GM12873 (cell line): ENCODE measurements around the gene PGLYRP2.
A peak's percentile ranks its signal among the peaks of the same experiment; 100 is the strongest.

ENCODE experiments used
- TF ChIP-seq, protein P1 (sequence below): IDR thresholded peaks from 2 replicates; pipeline ENCODE4 v1.5.1; 2012; ENCODE audit warnings: low read depth, mild to moderate bottlenecking, moderate library complexity, low read length, control low read depth; ENCODE audit not compliant: insufficient read depth; ENCODE audit errors: missing control alignments

Gene PGLYRP2

DNA sequence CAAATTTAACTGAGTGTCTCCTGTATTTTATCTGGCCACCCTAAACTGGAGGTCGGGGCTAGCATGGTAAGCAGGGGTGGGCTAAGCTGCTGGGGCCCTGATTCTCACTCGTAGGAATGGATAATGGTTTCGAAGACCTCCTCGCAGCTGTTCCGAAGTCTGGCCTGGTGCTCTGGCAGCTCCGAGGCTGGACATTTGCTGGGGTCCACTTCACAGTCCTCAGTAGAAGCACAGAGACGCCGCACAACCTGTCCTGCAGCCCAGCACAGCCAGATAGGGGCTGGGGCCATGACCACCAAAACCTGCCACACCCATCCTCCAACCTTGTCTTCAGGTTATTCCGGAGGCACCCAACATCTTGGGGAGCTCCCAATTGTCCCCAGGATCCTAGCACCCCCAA, 23.3 kb downstream of the PGLYRP2 start:
- TF ChIP-seq, protein P1, sequence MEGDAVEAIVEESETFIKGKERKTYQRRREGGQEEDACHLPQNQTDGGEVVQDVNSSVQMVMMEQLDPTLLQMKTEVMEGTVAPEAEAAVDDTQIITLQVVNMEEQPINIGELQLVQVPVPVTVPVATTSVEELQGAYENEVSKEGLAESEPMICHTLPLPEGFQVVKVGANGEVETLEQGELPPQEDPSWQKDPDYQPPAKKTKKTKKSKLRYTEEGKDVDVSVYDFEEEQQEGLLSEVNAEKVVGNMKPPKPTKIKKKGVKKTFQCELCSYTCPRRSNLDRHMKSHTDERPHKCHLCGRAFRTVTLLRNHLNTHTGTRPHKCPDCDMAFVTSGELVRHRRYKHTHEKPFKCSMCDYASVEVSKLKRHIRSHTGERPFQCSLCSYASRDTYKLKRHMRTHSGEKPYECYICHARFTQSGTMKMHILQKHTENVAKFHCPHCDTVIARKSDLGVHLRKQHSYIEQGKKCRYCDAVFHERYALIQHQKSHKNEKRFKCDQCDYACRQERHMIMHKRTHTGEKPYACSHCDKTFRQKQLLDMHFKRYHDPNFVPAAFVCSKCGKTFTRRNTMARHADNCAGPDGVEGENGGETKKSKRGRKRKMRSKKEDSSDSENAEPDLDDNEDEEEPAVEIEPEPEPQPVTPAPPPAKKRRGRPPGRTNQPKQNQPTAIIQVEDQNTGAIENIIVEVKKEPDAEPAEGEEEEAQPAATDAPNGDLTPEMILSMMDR, result no peak

DNA sequence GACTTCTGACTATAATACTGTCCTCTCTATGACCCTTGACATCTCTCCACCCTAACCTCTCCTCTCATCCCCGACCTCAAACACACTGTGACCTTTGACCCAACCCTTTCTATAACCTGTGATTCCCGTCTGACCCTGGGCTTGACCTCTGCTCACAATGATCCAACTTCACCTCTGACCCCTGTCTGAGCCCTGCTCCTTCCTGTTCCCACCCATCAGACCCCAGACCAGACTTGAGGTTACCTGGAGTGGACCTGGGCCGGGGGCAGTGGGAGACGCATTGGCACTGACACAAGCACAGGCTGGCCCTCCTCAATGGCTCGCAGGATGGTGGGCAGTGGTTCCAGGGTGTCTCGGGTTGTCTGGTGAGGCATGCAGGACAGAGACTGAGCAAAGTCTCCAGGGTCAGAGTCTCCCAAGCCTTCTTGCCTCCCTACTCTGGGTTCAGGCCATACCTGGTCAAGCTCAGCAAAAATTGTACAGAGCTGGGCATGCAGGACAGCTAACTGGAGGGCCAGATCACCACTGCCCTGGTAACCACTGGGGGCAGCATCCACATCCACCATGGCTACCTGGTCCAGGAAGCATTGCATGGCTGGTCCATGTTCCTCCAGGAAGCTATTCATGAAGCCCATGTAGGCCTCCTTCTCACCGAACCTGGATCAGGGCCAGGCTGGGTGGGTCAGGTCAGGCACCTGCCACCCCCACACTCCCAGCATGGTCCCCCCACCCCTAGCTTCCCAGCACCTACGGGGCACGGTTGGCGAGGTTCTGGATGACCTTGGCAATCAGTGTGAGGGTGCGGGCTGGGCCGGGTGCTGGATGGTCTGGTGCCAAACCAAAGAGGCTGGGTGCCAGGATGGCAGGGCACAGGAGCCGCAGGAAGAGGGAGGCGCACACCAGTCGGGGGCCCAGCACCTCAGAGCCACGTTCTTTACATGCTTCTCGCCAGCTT, 25.1 kb downstream of the PGLYRP2 start:
- TF ChIP-seq, protein P1, result peak; percentile 23

DNA sequence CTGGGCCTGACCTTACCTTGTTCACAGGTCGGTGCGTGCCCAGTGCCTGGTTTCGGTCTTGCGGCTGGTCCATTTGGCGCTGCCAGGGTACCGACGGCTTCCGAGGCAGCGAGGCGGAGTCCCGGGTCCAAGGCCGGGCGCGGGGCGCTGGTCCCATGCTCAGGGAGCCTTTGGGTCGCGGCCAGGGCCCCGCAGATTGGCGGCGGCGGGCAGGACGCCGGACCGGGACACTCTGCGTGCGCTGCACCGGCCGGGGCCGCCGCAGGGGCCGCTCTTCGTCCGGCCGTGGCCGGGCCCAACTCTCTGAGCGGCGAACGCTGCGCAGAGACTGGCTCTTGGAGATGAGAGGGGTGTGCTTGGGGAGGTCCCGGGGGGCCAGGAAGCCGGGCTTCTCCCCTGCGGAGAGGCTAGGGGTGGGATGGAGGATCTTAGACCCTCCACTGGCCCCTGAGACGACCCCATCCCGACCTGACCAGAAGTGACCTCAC, 26.2 kb downstream of the PGLYRP2 start:
- TF ChIP-seq, protein P1, result no peak

DNA sequence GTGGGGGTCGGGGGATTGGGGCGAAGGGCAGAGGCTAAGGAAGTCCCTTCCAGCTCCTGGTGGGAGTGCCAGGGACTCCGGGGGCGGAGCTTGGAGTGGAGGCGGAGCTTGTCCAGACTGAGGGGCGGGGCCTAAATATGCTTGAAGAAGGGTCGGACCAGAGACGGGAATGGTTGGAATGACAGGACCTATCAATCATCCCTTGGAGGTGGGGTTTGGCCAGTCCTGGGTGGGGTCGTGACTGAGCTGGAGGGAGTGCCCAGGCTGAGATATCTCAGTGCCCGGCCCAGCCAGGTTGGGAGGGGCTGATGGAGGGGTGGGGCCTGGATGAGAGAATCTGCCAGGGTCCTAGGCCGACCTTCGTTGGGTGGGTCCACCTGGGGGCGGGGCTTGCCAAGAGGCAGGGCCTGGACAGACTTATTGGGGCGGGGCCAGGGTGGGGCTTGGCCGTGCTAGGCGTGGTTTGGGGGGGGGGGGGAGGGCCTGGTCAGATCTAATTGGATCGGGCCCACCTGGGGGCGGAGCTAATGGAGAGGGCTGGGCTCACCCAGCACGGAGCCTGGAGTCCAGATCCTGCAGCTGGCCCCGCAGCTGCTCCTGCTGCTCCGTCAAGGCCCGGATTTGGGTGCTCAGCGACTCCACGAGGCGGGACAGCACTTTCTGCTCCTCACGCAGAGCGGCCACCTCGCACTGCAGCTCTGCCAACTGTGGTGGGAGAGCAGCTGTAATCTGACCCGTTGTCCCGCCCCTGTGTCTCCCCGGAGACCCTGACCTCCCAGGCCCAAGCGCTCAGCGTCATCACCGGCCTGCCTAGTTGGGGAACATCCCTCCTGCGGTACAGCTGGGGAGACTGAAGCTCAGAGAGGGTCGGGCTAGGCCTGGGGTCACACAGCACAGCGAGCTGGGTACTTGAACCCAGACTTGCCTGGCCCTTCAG, 26.9 kb downstream of the PGLYRP2 start:
- TF ChIP-seq, protein P1, result no peak

DNA sequence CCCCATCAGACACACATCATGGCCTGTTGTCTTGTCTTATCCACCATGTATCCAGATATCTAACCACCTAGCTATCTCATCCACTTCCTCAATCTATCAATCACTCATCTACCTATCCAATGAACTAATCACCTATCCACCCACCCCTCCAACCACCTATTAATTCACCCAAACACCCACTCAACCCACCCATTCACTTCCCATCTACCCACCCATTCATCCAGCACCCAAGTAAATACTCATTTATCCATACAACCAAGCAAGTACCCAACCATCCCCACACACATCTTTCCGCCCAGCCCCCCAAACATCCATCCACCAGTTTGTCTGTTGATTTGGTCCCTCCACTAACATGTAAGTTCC, 28.8 kb downstream of the PGLYRP2 start:
- TF ChIP-seq, protein P1, result no peak

DNA sequence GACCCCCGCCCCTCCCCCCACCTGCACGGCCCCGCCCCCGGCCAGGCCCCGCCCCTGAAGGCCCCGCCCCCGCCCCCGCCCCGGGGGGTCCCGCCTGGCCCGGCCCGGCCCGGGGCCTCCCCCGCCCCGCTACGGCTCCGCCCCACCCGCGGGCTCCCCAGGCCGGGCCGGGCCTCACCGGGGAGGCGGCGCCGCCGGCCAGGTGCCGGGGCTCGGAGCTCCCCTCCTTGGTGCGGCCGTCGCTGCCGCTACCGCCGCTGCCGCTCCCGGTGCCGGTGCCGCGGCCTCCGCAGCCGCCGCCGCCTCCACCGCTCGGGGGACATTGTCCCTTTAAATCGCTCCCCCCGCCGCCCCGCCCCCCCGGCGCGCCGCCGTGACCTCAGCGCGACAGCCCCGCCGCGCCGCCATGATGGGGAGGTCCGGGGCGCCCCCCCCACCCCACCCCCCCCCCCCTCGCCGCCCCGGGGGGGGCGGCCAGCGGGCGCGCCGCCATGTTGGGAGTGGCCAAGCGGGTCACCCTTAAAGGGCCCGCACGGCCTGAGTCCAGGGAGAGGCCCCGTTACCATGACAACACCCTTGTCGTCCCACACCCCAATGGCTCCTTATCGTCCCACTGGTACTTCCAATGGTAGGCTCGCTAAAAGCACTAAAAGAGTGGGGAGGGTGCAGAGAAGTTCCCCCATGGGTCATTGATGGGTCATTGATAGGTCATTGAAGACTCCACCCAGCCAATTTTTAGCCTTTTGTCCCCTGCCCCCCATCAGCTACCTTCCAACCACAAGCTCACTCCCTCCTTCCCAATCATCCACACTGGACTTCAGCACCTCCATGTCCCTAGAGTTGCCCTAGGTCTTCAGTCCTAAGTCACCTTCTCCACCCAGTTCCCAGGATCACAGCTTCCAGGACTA, 29.4 kb downstream of the PGLYRP2 start, which contains the start of gene WIZ:
WIZ (minus strand) TSS at position 337 of the 908 bp plus-strand sequence. CDS start 1,649 bp downstream, outside the sequence.
- TF ChIP-seq, protein P1, result no peak
